ENCODE measurements around the gene GCSAML.
"Not testable (repeated sequence)": the region's sequence is repeated elsewhere in the genome, so short reads cannot be mapped to it uniquely, and the experiment has no call there.

GCSAML gene

DNA sequence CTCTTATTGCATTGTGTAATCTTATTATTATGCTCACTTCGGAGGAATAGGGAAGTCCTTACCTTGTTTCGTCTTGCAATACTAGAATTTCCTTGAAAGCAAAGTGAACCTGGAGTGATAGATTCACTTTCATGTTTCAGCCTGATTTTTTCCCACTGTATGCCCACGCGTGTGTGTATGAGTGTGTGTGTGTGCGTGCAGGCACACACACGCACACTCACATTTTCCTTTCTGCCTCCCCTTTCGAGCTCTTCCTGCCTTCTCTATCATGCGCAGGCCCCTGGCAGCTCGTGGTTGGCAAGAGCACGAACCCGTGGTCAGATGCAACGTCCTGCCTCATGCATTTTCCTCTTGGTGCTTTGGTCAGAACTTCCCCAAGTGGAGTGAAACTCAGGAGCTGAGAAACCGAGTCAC, at the start of gene GCSAML:
Gene GCSAML (plus strand): TSS at position 366 of the 414 bp plus-strand sequence. CDS start 58 bp downstream, outside the sequence.
- no peak for ATAC-seq

- no peak for ATAC-seq
Observed at GRCh38 chr1:247500865-247501264, 48.1 kb upstream of the GCSAML start.

GRCh38 chr1:247506831-247507230, 42.1 kb upstream of the GCSAML start:
- no peak for ATAC-seq

DNA sequence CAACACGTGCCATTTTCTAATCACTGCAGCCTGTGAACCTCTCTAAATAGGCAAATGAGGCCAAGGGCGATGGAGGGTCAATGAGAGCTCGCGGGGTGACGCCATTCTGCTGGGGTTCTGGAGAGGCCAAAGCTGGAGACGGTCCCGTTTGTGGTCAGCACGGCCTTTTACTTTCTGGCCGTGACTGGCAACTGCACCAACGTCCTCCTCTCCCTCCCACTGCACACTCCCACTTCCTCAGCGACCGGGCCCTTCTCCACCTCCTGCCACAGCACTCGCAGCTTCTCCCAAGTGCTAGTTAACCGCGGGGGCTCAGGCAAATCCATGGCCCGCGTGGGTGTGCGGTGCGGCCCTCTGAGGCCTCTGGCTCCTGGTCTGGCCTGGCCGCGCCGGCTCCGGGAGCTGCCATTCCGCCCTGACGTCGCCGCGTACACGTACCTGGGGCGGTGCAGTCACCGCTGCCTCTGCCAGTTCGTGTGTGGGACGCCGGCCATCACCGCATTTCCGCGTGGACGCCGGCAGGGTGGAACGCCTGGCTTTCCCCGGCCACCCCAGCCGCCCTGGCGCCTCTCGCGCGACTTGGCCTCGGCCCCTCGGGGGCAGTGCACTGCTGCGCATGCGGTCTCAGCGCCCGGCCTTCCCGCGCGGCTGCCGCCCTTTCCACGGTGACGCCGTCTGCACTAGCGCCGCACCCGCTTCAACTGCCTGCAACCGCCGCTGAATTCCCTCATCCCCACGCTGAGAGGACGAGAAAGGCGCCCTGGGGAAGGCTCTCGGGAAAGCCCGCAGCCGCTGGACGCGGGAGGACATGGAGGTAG, 30.9 kb upstream of the GCSAML start:
- ATAC-seq, result no peak

DNA sequence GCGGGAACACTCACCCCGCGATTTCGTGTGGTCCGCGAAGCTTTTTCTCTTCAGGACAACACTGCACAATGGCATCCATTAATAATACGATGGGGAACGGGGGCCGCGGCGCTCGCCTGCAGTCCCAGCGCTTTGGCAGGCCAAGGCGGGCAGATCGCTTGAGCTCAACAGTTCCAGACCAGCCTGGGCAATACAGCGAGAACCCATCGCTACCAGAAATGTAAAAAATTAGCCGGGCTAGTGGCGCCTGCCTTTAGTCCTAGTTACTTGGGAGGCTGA, 30.4 kb upstream of the GCSAML start:
- no peak for ATAC-seq

- ATAC-seq, result not testable (repeated sequence)
Observed at GRCh38 chr1:247521886-247522285, 27.0 kb upstream of the GCSAML start.

- ATAC-seq, result no peak
Observed at GRCh38 chr1:247528812-247529474, 20.0 kb upstream of the GCSAML start.

DNA sequence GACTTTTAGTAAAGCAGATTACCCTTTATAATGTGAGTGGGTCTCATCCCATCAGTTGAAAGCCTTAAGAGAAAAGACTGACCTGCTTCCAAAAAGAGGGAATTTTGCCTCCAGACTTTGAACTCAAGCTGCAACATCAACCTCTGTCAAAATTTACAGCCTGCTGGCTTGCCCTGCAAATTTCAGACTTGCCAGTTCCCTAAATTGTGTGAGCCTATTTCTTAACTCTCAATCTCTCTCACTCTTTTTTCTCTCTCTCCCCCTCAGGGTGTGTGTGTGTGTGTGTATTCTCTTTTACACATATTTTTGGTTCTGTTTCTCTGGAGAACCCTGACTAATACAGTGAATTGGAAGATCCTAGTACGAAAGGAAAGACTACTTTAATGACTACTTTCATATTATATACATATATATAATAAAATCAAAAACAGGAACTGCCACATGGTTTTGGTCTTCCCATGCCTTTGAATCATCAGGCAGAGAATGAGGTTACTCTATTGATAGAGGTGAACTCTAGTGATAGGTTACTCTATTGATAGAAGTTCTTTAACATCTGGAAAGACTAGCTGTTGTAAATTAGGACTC, 19.1 kb upstream of the GCSAML start:
- no peak for ATAC-seq

DNA sequence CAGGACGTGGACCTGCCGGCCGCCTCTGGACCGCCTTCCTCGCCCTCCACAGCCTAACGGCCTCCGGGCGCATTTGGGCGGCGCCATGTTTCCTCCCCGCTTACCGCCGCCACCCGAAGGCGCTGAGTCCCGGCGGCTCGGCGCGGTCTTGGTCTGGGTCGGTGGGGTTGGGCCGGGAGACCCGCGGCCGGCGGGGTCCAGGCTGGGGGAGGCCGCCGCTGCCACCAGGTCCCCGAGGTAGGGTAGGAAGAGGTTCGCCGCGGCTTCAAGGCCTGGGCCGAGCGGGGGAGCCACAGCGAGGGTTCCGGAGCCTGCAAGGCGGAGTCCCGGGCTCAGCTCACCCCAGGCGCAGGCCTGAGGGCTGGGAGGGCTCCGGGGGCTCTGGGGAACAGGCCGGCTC, 18.1 kb upstream of the GCSAML start:
- no peak for ATAC-seq

DNA sequence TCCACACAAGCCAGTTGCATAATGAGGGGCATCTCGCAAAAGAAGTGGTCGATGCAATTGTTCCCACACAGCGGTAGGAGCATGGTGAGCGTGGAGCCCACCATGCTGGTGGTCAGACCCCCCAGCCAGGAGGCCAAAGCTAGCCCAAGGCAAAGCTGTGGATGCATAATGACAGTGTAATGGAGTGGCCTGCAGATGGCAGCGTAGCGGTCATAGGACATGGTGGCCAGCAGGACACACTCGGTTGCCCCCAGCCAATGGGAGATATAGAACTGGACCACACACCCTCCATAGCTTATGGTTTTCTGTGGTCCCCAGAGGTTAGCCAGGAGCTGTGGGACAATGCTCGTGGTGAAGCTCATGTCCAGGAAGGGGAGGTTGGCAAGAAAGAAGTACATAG, 17.0 kb upstream of the GCSAML start:
- no peak for ATAC-seq

GRCh38 chr1:247535402-247535801, 13.5 kb upstream of the GCSAML start:
- ATAC-seq, result no peak

- no peak for ATAC-seq
Observed at GRCh38 chr1:247536340-247536739, 12.6 kb upstream of the GCSAML start, which contains the start of gene OR2C3. Gene OR2C3 (minus strand): TSS chr1:247536440. CDS start chr1:247532511, 3,929 bp downstream.

DNA sequence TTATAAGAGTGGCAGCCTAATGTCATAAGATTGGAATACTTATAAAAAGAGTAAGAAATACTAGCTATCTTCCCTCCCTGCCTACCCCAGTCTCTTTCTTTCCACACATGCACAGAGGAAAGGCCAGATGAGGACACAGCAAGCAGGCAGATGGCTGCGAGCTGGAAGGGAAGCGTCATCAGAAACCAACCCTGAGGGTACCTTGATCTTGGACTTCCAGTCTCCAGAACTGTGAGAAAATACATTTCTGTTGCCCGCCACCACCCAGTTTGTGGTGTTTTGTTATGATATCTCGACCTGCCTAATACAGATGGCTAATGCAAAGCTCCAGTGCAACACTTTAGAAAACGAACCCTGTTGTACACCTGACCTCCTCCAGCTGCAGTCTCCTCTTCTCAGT, 10.4 kb upstream of the GCSAML start:
- no peak for ATAC-seq

DNA sequence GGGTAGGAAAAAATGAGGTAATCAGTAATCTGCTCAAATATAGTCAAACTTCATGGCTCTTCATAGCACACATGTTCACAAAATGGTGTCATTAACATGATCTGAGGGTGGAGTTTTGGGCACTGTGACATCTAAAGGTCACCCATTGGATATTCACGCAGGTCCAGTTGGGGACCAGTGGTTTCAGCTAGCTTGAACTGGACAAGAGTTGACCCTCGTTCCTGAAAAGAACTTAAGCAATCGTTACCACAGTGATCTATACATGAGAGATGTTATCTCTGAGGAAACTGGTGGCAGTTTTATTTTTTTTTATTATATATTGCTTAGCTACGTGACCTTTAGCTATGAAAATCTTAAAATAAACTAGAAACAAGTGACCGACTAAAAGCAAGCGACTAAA, 9.7 kb upstream of the GCSAML start:
- ATAC-seq, result no peak

DNA sequence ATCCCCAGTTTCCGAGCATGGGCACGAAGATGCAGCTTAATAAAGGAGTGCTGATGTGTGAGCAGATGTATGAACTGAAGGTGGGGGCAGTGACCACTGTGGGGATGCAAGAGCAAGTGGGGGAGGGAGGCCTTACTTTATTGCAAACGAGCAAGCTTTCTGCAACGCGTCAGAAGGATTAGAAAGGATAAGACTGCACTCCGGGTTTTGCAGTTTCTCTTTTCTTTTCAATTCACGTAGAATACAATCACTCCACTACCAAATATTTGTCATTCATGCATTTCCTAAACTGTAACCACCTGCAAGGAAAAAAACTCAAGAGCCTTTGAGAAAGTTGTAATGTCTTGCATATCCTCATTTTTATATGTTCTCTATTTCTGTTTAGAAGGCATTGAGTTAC, 8.4 kb upstream of the GCSAML start:
- no peak for ATAC-seq

GRCh38 chr1:247542811-247543210, 6.1 kb upstream of the GCSAML start:
- ATAC-seq, result no peak

DNA sequence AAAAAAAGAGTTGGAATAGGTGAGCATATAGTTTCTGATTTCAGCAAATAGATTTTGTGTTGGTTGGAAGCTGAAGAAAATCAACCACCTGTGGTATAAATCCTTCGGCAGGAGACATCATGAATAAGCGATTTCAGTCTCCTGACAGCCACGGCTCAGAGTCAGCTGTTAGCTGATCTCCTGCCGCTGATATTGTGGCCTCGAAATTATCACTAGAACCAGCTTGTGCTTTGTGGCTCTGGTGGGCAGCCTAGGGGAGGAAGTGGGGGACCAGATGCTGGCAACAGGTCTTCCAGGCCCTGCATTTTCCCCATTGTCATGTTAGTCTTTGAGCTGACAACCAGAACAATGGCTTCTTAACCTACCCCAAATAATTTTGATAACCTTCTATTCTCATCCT, 842 bp upstream of the GCSAML start:
- no peak for ATAC-seq

DNA sequence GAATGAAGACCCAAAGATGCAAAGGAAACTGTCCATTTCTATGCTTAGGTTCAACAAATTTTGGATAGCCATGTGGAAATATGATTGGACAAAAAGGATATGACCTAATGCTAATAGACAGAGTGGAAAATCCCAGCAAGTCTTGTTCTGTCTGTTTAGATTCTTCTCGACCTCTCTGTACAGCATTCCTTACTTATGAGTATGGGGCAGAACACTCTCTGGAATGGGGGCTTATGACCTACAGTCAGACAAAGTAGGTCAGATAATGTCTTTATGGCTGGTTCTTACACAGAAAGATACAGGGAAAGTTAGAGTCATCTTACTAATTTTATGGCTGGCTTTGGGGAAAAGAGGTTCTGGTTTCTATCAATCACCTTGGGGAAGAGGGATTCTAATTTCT, 2.8 kb downstream of the GCSAML start:
- ATAC-seq, result no peak

DNA sequence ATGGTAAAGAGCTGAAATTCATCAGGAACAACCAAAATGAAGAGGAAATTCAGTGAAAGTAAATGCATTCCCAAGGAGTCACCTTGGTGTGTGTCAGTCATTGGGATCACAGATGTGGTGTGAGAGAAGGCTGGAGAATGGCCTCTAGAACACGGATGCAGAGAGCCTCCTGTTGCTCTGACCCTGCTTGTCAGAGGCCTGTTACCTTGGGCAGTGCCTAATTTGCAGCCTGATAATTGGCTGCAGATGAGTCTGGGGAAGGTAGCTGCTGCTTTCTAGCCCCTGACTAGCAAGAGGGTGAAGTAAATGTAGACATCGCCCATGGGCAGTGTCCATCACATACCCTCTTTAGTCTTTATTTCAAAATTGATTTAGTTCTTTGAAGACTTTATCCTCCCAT, 3.3 kb downstream of the GCSAML start:
- ATAC-seq, result no peak

- ATAC-seq, result no peak
Observed at GRCh38 chr1:247557926-247558674, 9.2 kb downstream of the GCSAML start.

GRCh38 chr1:247561711-247562110, 12.8 kb downstream of the GCSAML start:
- no peak for ATAC-seq

GRCh38 chr1:247562198-247562597, 13.3 kb downstream of the GCSAML start:
- ATAC-seq, result no peak

DNA sequence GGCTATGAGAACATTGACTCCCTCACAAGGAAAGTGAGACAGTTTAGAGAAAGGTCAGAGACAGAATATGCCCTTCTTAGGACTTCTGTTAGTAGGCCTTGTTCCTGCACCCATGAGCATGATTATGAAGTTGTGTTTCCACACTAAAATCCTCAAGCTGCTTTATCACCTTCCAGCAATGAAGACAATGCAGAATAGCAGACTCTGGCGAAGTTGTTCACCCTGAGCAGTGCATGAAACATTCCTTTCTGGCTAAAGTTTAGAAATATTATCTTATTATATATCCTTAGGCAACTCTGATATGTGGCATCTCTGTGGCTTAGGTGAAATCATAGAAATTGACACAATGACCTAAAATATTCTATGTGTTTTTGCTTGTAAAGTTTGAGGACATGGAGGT, 25.3 kb downstream of the GCSAML start:
- no peak for ATAC-seq
